Activated CD8-positive, alpha-beta memory T cell treated with anti-CD3 and anti-CD28 coated beads, Interleukin-2, amount 50 U/mL, for 1 hour (primary cell): ENCODE results near the gene HPGD.

Experiments
- DNase-seq: peaks from one replicate; pipeline ENCODE4 v3.0.0-alpha.2; 2020; ENCODE audit errors: extremely low read depth

The HPGD gene

GRCh38 chr4:174474457-174475075, 47.7 kb downstream of the HPGD start:
- no peak for DNase-seq

- DNase-seq: no peak
Observed at GRCh38 chr4:174467107-174467506, 55.2 kb downstream of the HPGD start.

GRCh38 chr4:174464949-174465348, 57.3 kb downstream of the HPGD start:
- no peak for DNase-seq

- no peak for DNase-seq
Observed at GRCh38 chr4:174461466-174462106, 60.7 kb downstream of the HPGD start.

- DNase-seq: no peak
Observed at GRCh38 chr4:174460684-174461083, 61.6 kb downstream of the HPGD start.

- no peak for DNase-seq
Observed at GRCh38 chr4:174457468-174457867, 64.8 kb downstream of the HPGD start.

GRCh38 chr4:174454815-174455473, 67.3 kb downstream of the HPGD start:
- no peak for DNase-seq

GRCh38 chr4:174451718-174452296, 70.5 kb downstream of the HPGD start:
- DNase-seq: no peak

GRCh38 chr4:174450786-174451125, 71.5 kb downstream of the HPGD start:
- no peak for DNase-seq

GRCh38 chr4:174449944-174450785, 72.1 kb downstream of the HPGD start:
- no peak for DNase-seq

- no peak for DNase-seq
Observed at GRCh38 chr4:174449152-174449551, 73.1 kb downstream of the HPGD start.

- DNase-seq: no peak
Observed at GRCh38 chr4:174444390-174444789, 77.9 kb downstream of the HPGD start.
